Embryonic facial prominence (tissue), 1 donor: ENCODE results near the gene ANKRD10.

Experiments used
- DNase-seq: peaks from one replicate; pipeline ENCODE4 v3.0.0-alpha.2; 2016; ENCODE audit errors: extremely low spot score

ANKRD10 gene

GRCh38 chr13:110944968-110945927 is 30.4 kb upstream of the ANKRD10 start:
- no peak for DNase-seq

DNA sequence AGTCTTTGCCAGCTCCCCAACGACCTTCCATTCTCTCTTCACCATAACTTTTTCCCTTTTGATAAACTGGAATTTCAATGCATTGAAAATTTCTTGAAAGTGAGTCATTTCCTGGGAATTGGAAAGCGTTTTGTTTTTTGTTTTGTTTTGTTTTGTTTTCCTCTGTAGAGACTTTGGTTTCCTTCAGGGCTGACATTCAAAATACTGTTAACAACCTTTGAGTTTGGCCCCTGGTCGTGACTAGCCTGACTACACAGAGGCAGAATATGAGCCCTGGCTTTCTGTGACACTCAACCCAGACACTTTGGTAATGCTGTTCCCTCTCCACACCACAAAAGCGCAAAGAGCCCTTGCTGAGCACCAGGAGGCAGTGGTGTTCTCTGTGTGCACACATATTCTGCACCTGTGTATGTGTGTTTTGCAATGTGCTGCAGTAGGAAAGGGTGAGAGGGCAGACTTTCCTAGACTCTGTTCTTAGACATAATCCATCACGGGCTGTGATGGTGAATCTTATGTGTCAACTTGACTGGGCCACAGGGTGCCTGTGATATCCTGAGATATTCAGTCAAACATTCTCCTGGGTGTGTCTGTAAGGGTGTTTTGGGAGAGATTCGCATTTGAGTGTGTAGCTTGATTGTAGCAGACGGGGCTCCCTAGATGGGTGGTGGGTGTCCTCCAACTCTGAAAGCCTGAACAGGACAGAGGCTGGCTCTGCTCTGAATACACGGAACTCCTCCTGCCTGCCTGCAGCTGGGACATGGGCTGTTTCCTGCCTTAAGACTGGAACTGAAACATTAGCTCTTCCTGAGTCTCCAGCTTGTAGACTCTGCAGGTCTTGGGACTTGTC is 29.5 kb upstream of the ANKRD10 start:
- no peak for DNase-seq

GRCh38 chr13:110942248-110942981 is 27.5 kb upstream of the ANKRD10 start:
- DNase-seq: no peak

GRCh38 chr13:110938662-110939421 is 24.0 kb upstream of the ANKRD10 start:
- DNase-seq: no peak

DNA sequence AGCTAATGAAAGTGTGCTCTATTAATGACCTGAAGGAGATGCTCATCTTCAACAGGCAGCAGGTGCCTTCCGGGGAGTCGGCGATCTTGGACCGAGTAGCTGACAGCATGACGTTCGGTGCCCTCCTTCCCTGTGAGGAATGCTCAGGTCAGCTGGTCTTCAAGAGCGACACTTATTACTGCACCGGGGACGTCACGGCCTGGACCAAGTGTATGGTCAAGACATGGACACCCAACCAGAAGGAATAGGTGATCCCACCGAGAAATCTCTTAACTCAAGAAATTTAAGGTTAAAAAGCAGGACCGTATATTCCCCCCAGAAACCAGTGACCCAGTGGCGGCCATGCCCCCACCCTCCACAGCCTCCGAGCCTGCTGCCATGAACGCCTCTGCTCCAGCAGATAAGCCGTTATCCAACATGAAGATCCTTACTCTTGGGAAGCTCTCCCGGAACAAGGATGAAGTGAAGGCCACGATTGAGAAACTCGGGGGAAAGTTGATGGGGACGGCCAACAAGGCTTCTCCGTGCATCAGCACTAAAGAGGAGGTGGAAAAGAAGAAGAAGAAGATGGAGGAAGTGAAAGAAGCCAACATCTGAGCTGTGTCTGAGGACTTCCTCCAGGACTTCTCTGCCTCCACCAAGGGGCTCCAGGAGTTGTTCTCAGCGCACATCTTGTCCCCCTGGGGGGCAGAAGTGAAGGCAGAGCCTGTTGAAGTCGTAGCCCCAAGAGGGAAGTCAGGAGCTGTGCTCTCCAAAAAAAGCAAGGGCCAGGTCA is 22.8 kb upstream of the ANKRD10 start:
- DNase-seq: no peak

DNA sequence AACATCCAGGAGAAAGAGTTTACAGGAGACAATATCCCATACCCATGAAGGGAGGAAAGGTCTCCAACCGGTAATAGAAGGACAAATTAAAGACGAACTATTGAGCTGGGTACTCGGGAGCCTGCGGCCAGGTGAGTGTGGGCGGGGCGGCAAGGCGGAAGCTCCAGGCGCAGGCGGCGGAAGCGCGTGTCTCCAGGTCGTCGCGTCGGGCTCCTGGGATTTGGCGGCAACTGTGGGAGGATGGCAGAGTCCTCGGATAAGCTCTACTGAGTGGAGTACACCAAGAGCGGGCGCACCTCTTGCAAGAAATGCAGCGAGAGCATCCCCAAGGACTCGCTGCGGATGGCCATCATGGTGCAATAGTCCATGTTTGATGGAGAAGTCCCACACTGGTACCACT is 21.6 kb upstream of the ANKRD10 start:
- DNase-seq: no peak

DNA sequence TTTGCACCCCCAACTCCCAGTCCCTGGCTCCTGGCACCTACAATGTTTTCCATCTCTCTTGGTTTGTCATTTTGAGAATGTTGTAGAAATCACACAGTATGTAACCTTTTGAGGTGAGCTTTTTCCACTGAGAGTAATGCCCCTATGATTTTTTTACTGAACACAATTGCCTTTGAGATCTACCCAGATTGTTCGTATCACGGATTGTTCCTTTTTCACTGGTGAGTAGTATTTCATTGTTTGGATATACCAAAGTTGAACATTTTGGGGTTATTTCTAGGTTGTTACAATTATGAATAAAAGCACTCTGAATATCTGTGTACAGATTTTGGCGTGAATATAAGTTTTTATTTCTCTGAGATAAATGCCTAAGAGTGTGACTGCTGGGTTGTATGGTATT is 17.7 kb upstream of the ANKRD10 start:
- no peak for DNase-seq

DNA sequence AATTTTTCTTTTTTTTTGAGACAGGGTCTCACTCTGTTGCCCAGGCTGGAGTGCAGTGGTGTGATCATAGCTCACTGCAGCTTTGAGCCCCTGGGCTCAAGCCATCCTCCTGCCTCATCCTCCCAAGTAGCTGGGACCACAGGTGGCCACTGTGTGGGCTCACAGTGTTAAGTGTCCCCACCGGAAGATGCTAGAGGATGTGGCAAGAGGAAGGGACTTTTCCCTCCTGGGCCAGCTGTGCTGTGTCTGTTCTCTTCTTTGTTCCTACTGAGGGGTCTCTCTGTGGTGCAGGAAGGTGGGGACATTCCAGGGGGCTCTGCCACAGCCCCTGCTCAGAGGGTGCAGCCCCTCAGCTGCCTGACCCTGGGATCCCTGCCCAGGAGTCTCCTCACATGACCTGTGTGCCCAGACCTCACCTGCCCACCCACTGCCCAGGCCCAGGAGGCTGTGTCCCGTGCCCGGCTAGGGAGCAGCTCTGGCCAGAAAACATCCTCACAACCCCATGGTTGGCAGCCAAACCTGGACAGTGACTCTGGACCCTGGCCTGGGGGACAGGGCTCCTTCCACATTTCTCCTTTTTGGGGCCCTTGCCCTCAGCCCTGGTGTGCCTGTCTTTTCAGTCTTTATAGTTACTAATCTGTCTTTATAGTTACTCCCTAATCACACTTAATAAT is 14.4 kb upstream of the ANKRD10 start:
- DNase-seq: no peak

GRCh38 chr13:110925023-110925612 is 10.2 kb upstream of the ANKRD10 start:
- no peak for DNase-seq

GRCh38 chr13:110924639-110924934 is 9.7 kb upstream of the ANKRD10 start:
- DNase-seq: no peak

GRCh38 chr13:110923777-110924638 is 9.1 kb upstream of the ANKRD10 start:
- no peak for DNase-seq

GRCh38 chr13:110923086-110923485 is 8.2 kb upstream of the ANKRD10 start:
- no peak for DNase-seq

GRCh38 chr13:110922506-110922905 is 7.6 kb upstream of the ANKRD10 start:
- DNase-seq: no peak

- no peak for DNase-seq
These were observed 6.8 kb upstream of the ANKRD10 start for GRCh38 chr13:110921695-110922094.

- DNase-seq: no peak
These were observed 6.3 kb upstream of the ANKRD10 start for GRCh38 chr13:110921209-110921608.

GRCh38 chr13:110920038-110920437 is 5.2 kb upstream of the ANKRD10 start:
- no peak for DNase-seq

DNA sequence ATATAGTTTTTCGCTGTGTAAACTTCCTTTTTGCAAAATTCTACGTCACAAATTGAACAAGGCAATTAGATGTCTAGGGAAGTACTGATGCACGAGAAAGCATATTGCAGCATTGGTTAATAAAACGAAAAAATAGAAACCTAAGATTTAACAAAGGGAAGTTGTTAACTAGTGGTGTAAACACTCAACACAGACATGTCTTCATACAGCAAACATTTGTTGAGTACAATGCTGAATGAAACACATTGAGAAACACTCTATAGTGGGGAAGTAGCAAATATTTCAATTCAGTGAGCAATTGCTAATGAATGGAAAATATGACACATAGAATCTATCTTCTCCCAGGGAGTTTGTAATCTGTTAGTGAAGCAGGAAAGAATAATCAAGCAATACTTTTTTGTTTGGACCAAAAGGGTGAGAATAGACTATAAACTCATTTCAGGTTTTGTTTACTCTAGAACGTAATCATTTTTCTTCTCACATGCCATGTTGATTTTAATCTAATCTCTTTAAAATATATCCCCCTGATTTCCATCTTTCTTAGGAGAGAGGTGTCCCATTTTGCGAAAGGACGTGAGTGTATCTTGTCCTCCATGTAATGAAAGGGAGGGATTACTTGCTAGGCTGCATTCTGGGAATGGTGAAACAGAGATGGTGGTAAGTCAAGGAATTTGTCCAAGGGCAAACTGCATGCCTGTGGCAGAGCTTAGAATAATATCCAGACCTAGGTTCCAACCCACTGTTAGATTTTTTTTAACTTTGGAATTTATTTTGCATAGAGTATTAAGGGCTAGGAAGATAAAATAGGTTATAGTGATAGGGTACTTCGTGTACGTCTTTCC is 1.7 kb upstream of the ANKRD10 start:
- no peak for DNase-seq

GRCh38 chr13:110915874-110916206 is 971 bp upstream of the ANKRD10 start:
- no peak for DNase-seq
